Fibroblast of skin of abdomen (primary cell): Measurements from ENCODE around the gene ITGB2.
"Not testable (repeated sequence)": the region's sequence is repeated elsewhere in the genome, so short reads cannot be mapped to it uniquely, and the experiment has no call there.

Experiments used
- DNase-seq: peaks from one replicate; pipeline ENCODE4 v3.0.0-alpha.2; 2013

Gene ITGB2

GRCh38 chr21:44883250-44883649, 37.4 kb downstream of the ITGB2 start:
- no peak for DNase-seq

DNA sequence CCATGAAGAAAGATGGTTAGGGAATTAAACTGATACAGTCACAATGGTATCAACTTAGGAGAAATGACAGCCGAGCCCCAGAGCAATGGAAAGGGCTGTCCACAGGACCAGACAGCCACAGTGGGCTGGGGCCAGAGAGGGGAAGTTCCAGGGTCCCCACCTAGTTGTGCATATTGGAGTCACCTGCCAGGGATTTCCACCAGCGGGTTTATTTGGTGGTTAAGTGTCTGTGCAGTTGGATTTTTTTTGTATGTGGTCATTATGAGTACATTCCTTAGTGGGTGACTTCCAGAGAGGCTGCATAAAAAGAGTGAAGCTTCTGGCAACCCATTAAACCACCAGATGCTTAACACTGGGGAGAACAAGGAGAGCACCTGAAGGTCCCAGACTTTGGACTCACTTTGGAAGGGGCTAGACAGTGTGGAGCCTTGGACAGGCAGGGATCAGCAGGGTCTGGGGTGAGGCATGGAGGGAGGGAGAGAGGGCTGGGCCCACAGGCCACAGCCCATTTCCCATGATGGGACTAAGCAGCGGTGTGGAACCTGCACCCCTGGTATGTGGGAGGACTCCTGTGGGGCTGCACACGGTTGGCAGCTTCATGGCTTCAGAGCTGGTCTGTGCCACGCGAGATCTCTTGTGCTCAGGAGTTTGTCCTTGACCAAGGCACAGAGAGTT, 39.4 kb downstream of the ITGB2 start:
- peak; percentile 76 for DNase-seq

- peak; percentile 53 for DNase-seq
These were observed 40.1 kb downstream of the ITGB2 start for GRCh38 chr21:44880405-44881197.

DNA sequence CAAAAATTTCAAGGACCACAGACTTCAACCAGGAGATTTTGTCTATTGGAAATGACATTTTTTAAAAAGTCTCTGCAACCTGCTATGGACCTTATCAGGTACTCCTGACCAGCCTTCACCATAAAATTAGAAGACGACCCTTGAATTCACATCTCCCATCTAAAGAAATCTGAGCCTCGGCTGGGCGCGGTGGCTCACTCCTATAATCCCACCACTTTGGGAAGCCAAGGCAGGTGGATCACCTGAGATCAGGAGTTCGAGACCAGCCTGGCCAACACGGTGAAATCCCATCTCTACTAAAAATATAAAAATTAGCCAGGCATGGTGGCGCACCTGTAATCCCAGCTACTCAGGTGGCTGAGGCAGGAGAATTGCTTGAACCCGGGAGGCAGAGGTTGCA, 41.5 kb downstream of the ITGB2 start:
- not testable (repeated sequence) for DNase-seq

- no peak for DNase-seq
These were observed 42.4 kb downstream of the ITGB2 start for GRCh38 chr21:44878053-44878982.

GRCh38 chr21:44876849-44877575, 43.7 kb downstream of the ITGB2 start:
- no peak for DNase-seq

GRCh38 chr21:44875316-44875700, 45.4 kb downstream of the ITGB2 start:
- no peak for DNase-seq

- DNase-seq = no peak
These were observed 46.0 kb downstream of the ITGB2 start for GRCh38 chr21:44874497-44875315.

GRCh38 chr21:44874240-44874496, 46.5 kb downstream of the ITGB2 start:
- DNase-seq = no peak

DNA sequence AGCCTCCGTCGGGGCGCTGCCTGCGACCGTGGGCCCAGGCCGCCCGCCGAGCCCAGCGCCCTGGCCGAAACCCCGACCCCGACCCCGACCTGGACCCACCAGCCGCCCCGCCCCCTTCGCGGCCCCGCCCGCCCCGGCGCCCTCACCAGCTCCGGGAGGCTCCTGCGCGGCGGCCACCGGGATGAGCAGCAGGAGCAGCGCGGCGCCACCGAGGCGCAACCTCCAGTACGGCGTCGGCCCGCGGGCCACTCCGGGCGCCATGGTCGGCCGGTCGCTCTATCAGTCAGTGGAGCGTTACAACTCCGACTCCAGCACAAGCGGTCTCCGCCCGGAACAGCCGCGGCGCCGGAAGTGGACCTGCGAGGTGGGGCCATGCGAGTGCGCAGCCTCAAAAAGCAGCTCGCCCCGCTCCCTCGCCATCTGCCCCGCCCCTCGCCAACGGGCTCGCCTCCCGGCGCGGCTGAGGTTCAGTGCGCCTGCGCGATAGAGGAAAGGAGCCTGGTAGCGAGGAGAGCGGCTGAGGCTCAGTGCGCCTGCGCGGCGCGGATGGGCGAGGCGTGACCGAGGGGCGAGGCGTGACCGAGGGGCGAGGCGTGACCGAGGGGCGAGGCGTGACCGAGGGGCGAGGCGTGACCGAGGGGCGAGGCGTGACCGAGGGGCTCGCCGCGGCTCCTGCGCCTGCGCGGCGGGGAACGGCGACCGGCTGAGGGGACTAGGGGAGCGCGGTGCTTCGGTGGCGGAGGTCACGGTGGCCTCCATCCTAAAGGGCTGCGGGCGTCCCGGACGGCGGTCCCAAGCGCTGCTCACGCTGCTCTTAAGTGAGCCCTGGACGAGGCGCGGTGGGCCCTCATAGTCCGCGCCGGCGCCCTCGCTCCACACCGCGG, 47.1 kb downstream of the ITGB2 start, which contains the start of gene PTTG1IP:
TSS of gene PTTG1IP (minus strand) at position 335 of the 884 bp plus-strand sequence. CDS start at position 261, 74 bp downstream.
- DNase-seq = peak; percentile 97

GRCh38 chr21:44872649-44873355, 47.9 kb downstream of the ITGB2 start:
- DNase-seq = no peak

- DNase-seq = no peak
These were observed 48.4 kb downstream of the ITGB2 start for GRCh38 chr21:44872323-44872648.

- no peak for DNase-seq
These were observed 49.0 kb downstream of the ITGB2 start for GRCh38 chr21:44871576-44872269.

- no peak for DNase-seq
These were observed 49.8 kb downstream of the ITGB2 start for GRCh38 chr21:44870748-44871495.

DNA sequence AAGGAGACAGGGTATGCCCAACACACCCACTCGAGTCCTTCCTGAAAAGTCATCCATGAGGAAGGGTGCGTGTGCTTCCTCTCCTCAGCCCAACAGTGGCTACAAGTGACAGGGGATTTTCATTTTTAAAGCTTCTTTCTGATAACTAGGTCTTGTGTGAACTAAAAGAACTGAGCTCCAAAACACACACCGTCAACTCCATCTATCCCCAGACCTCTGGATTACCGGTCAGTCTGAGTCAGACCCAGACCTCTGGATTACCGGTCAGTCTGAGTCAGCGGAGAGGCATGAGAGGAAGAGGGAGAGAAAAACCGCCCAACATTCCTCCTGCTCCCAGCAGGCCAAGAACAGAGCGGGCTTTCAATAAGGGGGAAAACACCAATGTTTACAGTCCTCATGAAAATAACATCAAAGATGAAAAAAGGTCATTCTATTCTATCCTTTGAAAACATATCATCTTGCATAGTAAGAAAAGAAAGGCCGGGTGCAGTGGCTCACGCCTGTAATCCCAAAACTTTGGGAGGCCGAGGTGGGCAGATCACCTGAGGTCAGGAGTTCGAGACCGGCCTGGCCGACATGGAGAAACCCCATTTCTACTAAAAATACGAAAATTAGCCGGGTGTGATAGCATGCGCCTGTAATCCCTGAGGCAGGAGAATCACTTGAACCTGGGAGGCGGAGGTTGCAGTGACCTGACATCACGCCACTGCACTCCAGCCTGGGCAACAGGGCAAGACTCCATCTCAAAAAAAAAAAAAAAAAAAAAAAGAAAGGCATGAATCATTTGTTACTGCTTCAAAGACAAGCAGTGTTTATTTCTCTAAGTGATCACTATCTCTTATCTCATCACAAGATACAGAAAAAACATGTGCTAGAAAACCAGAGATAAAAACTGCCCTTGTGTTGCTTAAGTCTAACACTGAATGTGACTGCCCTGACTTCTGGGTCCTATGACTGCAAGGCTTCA, 50.6 kb downstream of the ITGB2 start:
- DNase-seq = peak; percentile 90

DNA sequence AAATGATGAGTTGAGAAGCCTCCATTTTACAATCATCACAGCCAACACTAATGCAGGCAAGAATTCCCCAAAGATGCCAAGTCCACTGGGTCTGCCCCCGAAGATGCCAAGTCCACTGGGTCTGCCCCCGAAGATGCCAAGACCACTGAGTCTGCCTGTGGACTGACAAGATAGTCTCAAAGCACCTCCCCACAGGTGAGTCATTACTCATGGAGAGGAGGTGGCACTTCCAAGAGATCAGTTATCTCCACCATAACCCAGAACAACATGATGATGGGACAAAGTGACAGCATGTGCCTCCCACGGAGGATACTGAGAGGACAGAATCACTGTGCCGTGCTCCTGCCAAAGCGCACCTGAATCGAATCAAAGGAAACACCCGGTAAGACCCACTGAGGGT, 52.0 kb downstream of the ITGB2 start:
- no peak for DNase-seq

DNA sequence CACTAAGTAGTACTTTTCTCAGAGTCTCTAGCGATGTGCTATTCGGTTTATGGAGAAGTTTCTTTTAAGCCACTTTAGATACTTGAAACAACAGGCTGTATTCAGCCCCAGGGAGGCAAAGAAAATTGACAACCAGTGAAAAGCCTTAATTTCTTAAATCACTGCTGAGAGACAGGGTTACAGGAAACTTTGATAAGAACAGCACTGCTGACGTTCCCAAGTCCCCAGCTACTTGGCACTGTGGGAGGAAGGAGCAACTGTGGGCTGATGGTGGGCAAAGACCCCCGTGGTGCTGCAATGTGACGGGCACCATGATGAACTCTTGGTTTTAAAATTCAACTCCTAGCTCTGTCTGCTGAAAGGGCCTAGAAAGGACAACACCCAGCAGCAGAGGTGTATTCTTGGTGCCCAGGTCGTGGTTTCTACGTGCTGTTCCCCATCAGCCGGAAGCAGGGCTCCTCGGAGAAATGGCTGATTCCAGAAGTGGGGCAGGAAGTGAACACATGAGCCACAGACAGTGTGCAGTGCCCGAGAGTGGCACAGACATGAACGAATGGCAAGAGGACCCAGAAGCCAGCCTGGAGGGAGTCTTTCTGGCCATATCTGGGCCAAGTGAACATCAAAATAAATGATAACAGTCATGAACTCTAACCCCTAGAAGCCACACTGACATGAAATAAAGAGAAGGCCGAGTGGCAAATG, 52.5 kb downstream of the ITGB2 start:
- no peak for DNase-seq
